ENCODE results near the gene NBEA. TPM values are rescaled to one million over a fixed set of nuclear protein-coding genes. Genes with fewer than 3 reads are reported as not detected.

The NBEA gene
- total RNA-seq, 2 donors from 2014 or later = 7.7 to 10.2 TPM

GRCh38 chr13:35500144-35500543 lies 558.1 kb downstream of the NBEA start:
- DNase-seq (ENCODE audit: low spot score) = no peak
- Histone ChIP-seq H3K9me3 (no peaks in the 10 kb centered on the region), H3K4me1 (ENCODE audit: control insufficient read depth in 1 of 2, low read depth in 2 of 2) (no peaks in the 10 kb centered on the region), H3K36me3 (no peaks in the 10 kb centered on the region), H3K27me3 (replicated peaks; ENCODE audit: insufficient read depth) (no peaks in the 10 kb centered on the region), H3K4me3 (no peak overlapping the region), H3K27ac (no peak overlapping the region)
- TF ChIP-seq CTCF (IDR thresholded peaks at IDR 0.05) = no peak
- no peak for ATAC-seq (ENCODE audit: insufficient number of reproducible peaks, low FRiP score, low read depth)

- H3K36me3 ChIP-seq = no peaks in the 10 kb centered on the region
- H3K4me3 ChIP-seq = no peak overlapping the region
- ATAC-seq (ENCODE audit: insufficient number of reproducible peaks, low FRiP score, low read depth) = no peak
- H3K27ac ChIP-seq = no peak overlapping the region
- no peak for TF ChIP-seq CTCF (IDR thresholded peaks at IDR 0.05)
- H3K27me3 ChIP-seq (replicated peaks; ENCODE audit: insufficient read depth) = no peaks in the 10 kb centered on the region
- DNase-seq (ENCODE audit: low spot score) = no peak
- H3K4me1 ChIP-seq (ENCODE audit: control insufficient read depth in 1 of 2, low read depth in 2 of 2) = no peaks in the 10 kb centered on the region
- H3K9me3 ChIP-seq = no peaks in the 10 kb centered on the region
Measured at GRCh38 chr13:35501661-35502235, 559.7 kb downstream of the NBEA start.

- no peaks in the 10 kb centered on the region for H3K36me3 ChIP-seq
- ATAC-seq (ENCODE audit: insufficient number of reproducible peaks, low FRiP score, low read depth) (no peak), DNase-seq (ENCODE audit: low spot score) (no peak)
Measured at GRCh38 chr13:35502456-35502855, 560.4 kb downstream of the NBEA start.

GRCh38 chr13:35512271-35512920 lies 570.3 kb downstream of the NBEA start:
- no peak for DNase-seq (ENCODE audit: low spot score)
- Histone ChIP-seq H3K4me3 (no peak overlapping the region), H3K36me3 (no peaks in the 10 kb centered on the region), H3K9me3 (no peaks in the 10 kb centered on the region), H3K27ac (no peak overlapping the region), H3K27me3 (replicated peaks; ENCODE audit: insufficient read depth) (no peaks in the 10 kb centered on the region), H3K4me1 (ENCODE audit: control insufficient read depth in 1 of 2, low read depth in 2 of 2) (peaks cover 0 to 7% of the 10 kb centered on the region in 2 donors)
- ATAC-seq (ENCODE audit: insufficient number of reproducible peaks, low FRiP score, low read depth) = peak; percentile 56
- no peak for TF ChIP-seq CTCF (IDR thresholded peaks at IDR 0.05)

More at GRCh38 chr13:35502456-35502855, 560.4 kb downstream of the NBEA start:
- no peaks in the 10 kb centered on the region for H3K27me3 ChIP-seq (replicated peaks; ENCODE audit: insufficient read depth)
- TF ChIP-seq CTCF (IDR thresholded peaks at IDR 0.05) = no peak
- no peaks in the 10 kb centered on the region for H3K4me1 ChIP-seq (ENCODE audit: control insufficient read depth in 1 of 2, low read depth in 2 of 2)
- no peak overlapping the region for H3K27ac ChIP-seq
- H3K9me3 ChIP-seq = no peaks in the 10 kb centered on the region
- H3K4me3 ChIP-seq = no peak overlapping the region

- Histone ChIP-seq H3K27me3 (replicated peaks; ENCODE audit: insufficient read depth) (no peaks in the 10 kb centered on the region), H3K27ac (no peak overlapping the region), H3K4me3 (no peak overlapping the region), H3K4me1 (ENCODE audit: control insufficient read depth in 1 of 2, low read depth in 2 of 2) (peaks cover 0 to 7% of the 10 kb centered on the region in 2 donors), H3K36me3 (no peaks in the 10 kb centered on the region), H3K9me3 (no peaks in the 10 kb centered on the region)
- DNase-seq (ENCODE audit: low spot score) = no peak
- no peak for TF ChIP-seq CTCF (IDR thresholded peaks at IDR 0.05)
- ATAC-seq (ENCODE audit: insufficient number of reproducible peaks, low FRiP score, low read depth) = no peak
Measured at GRCh38 chr13:35514061-35514477, 572.0 kb downstream of the NBEA start.

Data from thoracic aorta (tissue), 2 donors.